ACHN (cell line): ENCODE data around the gene LRP6.
"Not testable (repeated sequence)": the region's sequence is repeated elsewhere in the genome, so short reads cannot be mapped to it uniquely, and the experiment has no call there.

Source experiments
- DNase-seq: peaks from one replicate; pipeline ENCODE4 v3.0.0-alpha.2; 2015
- in situ Hi-C: cut with HindIII; loops from 2 replicates; pipeline ENCODE4 v1.10.0; 2017; ENCODE audit warnings: low sequenced_read_pairs, low pct_ligation_motif_present, low pct_unique_long_range_greater_than_20kb

LRP6 gene

GRCh38 chr12:12153596-12153995 lies 113.2 kb downstream of the LRP6 start:
- in situ Hi-C loops, result no loop called here
- DNase-seq, result no peak

GRCh38 chr12:12147111-12147510 lies 119.7 kb downstream of the LRP6 start:
- in situ Hi-C loops, result no loop called here
- no peak for DNase-seq

- DNase-seq, in situ Hi-C loops: not testable (repeated sequence)
Observed at GRCh38 chr12:12144531-12144930, 122.3 kb downstream of the LRP6 start.

- DNase-seq, result no peak
- in situ Hi-C loops, result no loop called here
Observed at GRCh38 chr12:12141000-12141399, 125.8 kb downstream of the LRP6 start.

- in situ Hi-C loops, result no loop called here
- peak; percentile 46 for DNase-seq
Observed at GRCh38 chr12:12138203-12139154, 128.4 kb downstream of the LRP6 start.

- DNase-seq, result no peak
- in situ Hi-C loops, result no loop called here
Observed at GRCh38 chr12:12133785-12134184, 133.1 kb downstream of the LRP6 start.

GRCh38 chr12:12133259-12133658 lies 133.6 kb downstream of the LRP6 start:
- no peak for DNase-seq
- in situ Hi-C loops, result no loop called here

- no peak for DNase-seq
- in situ Hi-C loops, result no loop called here
Observed at GRCh38 chr12:12128670-12129069, 138.2 kb downstream of the LRP6 start.

GRCh38 chr12:12127304-12127703 lies 139.5 kb downstream of the LRP6 start:
- in situ Hi-C loops, result no loop called here
- no peak for DNase-seq

- in situ Hi-C loops, result no loop called here
- no peak for DNase-seq
Observed at GRCh38 chr12:12126551-12126950, 140.3 kb downstream of the LRP6 start.

- no peak for DNase-seq
- in situ Hi-C loops, result no loop called here
Observed at GRCh38 chr12:12123036-12123604, 143.7 kb downstream of the LRP6 start.

- DNase-seq, result no peak
- in situ Hi-C loops, result no loop called here
Observed at GRCh38 chr12:12121061-12121460, 145.8 kb downstream of the LRP6 start.

GRCh38 chr12:12116677-12117076 lies 150.2 kb downstream of the LRP6 start:
- no peak for DNase-seq
- in situ Hi-C loops, result no loop called here

- no peak for DNase-seq
- in situ Hi-C loops, result no loop called here
Observed at GRCh38 chr12:12115514-12115913, 151.3 kb downstream of the LRP6 start.

- in situ Hi-C loops, DNase-seq: not testable (repeated sequence)
Observed at GRCh38 chr12:12110923-12111555, 155.8 kb downstream of the LRP6 start.

- no peak for DNase-seq
- in situ Hi-C loops, result no loop called here
Observed at GRCh38 chr12:12108441-12109058, 158.3 kb downstream of the LRP6 start.

GRCh38 chr12:12107678-12108077 lies 159.2 kb downstream of the LRP6 start:
- no peak for DNase-seq
- in situ Hi-C loops, result no loop called here

GRCh38 chr12:12099102-12099501 lies 167.7 kb downstream of the LRP6 start:
- in situ Hi-C loops, result loop anchor here (25.0 kb wide), 1 partner anchor 238 kb away; no protein-coding TSS in a partner anchor

GRCh38 chr12:12098691-12099015 lies 168.2 kb downstream of the LRP6 start:
- no peak for DNase-seq
- in situ Hi-C loops, result loop anchor here (25.0 kb wide), 1 partner anchor 239 kb away; no protein-coding TSS in a partner anchor

More at GRCh38 chr12:12099102-12099501, 167.7 kb downstream of the LRP6 start:
- DNase-seq, result no peak
